Measurements from ENCODE around the gene HAGH.

HAGH gene

DNA sequence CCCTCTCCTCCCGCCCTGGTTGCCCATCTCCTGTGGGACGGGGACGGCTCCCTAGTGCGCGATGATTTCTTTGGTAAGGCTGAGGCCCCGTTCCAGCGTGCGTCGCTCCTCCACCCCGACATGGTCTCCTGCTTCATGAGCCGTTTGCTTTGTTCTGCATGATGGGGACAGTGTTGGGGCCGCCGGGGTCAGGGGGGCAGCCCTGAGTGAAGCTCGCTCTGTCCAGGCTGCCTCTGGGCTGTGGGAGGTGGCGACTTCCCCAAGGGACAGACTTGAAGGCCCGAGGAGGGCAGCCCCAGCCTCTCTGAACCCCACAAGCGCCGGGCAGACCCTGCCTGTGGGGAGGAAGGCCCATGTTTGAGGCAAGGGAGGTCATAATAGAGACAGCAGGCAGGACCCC lies 67.7 kb downstream of the HAGH start:
- no peak for DNase-seq

DNA sequence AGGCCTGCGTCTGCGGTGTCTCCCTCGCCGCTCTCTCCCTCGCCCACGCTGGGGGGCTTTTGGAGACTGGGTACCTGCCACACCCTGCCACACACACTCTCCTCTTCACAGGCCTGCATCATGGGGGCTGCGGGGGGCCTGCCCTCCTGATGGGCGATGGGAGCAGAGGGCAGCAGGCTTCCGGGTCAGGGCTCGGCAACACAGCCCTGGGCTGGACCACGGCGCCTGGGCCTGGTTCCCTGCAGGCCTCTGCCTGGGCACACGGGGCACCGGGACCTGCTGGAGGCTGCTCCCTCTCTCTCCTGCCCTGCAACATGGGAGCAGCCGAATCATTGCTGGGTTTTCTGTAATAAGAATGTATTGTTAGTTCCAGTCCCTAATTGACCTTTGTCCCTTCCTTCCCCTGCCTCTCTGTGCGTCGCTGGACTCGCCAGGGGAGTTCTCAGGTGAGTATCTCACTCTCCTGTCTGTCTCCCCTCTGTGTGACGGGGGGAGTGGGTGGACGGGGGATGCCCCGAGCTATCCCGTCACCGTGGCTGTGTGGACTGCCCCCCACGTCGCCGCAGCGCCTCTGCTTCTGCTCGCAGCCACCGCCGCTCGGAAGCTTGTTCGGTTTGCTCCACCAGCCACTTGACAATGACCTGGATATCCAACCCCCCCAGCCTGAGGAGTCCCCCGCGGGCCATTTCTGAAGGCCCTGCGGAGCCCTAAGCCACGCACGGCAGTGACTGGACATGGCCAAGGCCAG lies 68.7 kb downstream of the HAGH start:
- DNase-seq, result no peak
